GM18499 (cell line): ENCODE measurements around the gene RAB11B.
"Not testable (repeated sequence)": the region's sequence is repeated elsewhere in the genome, so short reads cannot be mapped to it uniquely, and the experiment has no call there.

Source experiments
- ATAC-seq: cut with Tn5 transposase; IDR thresholded peaks from one replicate; pipeline ENCODE4 v1.9.1; 2021; ENCODE audit warnings: moderate number of reproducible peaks; ENCODE audit not compliant: insufficient read depth, unreplicated experiment

RAB11B gene

GRCh38 chr19:8370176-8371010 lies 19.8 kb upstream of the RAB11B start:
- no peak for ATAC-seq

- ATAC-seq = no peak
Measured at GRCh38 chr19:8371011-8371804, 19.0 kb upstream of the RAB11B start.

- no peak for ATAC-seq
Measured at GRCh38 chr19:8373867-8374813, 16.0 kb upstream of the RAB11B start.

- not testable (repeated sequence) for ATAC-seq
Measured at GRCh38 chr19:8375766-8376165, 14.4 kb upstream of the RAB11B start.

GRCh38 chr19:8376373-8376974 lies 13.7 kb upstream of the RAB11B start:
- not testable (repeated sequence) for ATAC-seq

GRCh38 chr19:8377598-8377997 lies 12.6 kb upstream of the RAB11B start:
- ATAC-seq = no peak

- ATAC-seq = not testable (repeated sequence)
Measured at GRCh38 chr19:8379156-8379891, 10.8 kb upstream of the RAB11B start.

GRCh38 chr19:8384569-8384968 lies 5.6 kb upstream of the RAB11B start:
- not testable (repeated sequence) for ATAC-seq

GRCh38 chr19:8385103-8385502 lies 5.1 kb upstream of the RAB11B start:
- ATAC-seq = not testable (repeated sequence)

- ATAC-seq = not testable (repeated sequence)
Measured at GRCh38 chr19:8385566-8385965, 4.6 kb upstream of the RAB11B start.

- not testable (repeated sequence) for ATAC-seq
Measured at GRCh38 chr19:8386419-8386818, 3.7 kb upstream of the RAB11B start.

- ATAC-seq = no peak
Measured at GRCh38 chr19:8386990-8387389, 3.2 kb upstream of the RAB11B start.

GRCh38 chr19:8387688-8388611 lies 2.2 kb upstream of the RAB11B start:
- ATAC-seq = no peak

GRCh38 chr19:8388612-8388958 lies 1.6 kb upstream of the RAB11B start:
- no peak for ATAC-seq

- peak; percentile 9 for ATAC-seq
Measured at GRCh38 chr19:8390617-8390981, 439 bp downstream of the RAB11B start.

GRCh38 chr19:8391198-8392016 lies 1.2 kb downstream of the RAB11B start:
- ATAC-seq = no peak

- no peak for ATAC-seq
Measured at GRCh38 chr19:8392017-8392591, 1.9 kb downstream of the RAB11B start.
